ENCODE data around the gene SNX24.
"Not testable (repeated sequence)": the region's sequence is repeated elsewhere in the genome, so short reads cannot be mapped to it uniquely, and the experiment has no call there.

SNX24 gene

DNA sequence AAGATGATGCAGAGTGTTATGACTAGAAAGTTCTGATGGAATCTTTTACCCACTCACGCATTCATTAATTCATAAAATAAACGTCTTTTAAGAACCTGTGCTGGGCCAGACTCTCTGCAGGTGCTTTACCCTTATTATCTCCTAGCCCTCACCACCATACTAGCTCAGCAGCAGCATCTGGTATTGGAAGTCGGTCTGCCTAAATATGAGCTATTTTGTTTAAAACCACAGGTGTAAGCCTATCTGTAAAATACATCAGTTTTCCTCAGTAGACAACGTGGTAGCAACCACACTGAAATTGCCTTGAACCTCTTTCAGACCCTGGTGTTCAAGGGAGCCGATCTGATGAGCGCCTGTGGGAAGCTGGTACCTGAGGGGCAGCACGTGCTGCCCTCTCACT is 121.7 kb downstream of the SNX24 start:
- no peak for DNase-seq (ENCODE audit: low read depth in 2 of 2)

DNA sequence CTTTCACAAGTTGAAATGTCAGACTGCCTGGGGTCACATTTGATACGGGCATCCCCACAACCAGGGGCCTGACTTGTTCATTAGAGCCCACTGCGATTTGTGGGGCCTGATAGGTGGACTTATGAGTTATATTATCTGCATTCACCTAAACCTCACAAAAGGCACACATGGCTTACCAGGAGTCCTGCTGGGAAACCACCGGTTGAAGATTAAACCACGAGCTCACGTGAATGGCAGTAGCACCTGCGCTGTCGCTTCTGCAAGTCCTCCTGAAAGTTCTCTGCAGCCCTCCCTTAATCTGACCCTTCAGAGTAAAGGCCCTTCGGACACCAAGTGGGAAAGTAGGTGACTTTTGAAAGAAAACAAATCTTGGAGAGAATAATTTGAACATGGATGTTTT is 122.2 kb downstream of the SNX24 start:
- no peak for DNase-seq (ENCODE audit: low read depth in 2 of 2)

DNA sequence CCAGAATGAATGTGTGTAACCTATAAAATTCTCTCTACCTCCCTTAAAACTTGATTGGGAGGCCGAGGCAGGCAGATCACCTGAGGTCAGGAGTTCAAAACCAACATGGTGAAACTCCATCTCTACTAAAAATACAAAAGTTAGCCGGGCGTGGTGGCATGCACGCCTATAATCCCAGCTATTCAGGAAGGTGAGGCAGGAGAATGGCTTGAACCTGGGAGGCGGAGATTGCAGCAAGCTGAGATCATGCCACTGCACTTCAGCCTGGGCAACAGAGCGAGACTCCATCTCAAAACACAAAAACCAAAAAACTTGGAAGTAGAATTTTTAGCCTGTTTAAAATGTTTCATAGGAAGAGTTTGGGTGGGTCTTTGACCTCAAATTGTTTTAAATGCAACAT is 122.6 kb downstream of the SNX24 start:
- DNase-seq (ENCODE audit: low read depth in 2 of 2): not testable (repeated sequence)

DNA sequence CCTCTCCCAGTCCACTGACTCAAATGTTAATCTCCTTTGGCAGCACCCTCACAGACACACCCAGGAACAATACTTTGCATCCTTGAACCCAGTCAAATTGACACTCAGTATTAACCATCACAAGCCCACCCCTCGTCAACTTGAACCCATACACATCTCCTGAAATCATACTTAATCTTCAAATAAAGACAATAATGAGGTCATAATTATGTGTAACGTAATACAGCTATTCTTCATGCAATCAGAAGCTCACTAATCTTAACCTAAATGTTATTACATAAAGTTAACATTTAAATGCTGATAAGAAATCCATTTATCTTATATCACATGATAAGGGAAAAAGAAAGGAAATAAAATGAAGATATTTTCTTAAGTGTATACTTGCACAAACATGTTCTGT is 125.9 kb downstream of the SNX24 start:
- DNase-seq (ENCODE audit: low read depth in 2 of 2): no peak

DNA sequence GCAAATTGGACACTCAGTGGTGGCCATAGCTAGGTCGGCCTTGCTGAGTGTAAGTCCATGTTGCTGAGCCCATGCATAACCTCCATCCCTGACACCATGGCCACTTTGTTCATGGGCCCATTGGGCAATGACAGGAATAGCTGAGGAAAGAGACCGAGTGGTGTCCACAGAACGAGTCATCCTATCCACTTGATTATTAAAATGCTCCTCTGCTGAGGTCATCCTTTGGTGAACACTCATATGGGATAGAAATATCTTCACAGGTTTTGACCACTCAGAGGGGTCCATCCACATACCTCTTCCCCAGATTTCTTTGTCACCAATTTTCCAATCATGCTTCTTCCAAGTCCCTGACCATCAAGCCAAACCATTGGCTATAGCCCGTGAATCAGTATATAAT is 127.5 kb downstream of the SNX24 start:
- DNase-seq (ENCODE audit: low read depth in 2 of 2): no peak

DNA sequence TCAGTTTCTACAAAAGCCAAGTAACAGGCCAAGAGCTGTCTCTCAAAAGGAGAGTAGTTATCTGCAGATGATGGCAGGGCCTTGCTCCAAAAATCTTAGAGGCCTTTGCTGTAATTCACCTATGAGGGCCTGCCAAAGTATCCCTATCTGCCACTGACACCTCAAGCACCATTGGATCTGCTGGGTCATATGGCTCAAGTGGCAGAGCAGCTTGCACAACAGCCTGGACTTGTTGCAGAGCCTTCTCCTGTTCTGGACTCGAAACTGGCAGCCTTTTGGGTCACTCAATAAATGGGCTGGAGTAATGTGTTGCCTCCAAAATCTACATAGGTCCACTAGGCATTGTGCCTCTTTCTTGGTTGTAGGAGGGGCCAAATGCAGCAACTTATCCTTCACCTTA is 128.3 kb downstream of the SNX24 start:
- DNase-seq (ENCODE audit: low read depth in 2 of 2): not testable (repeated sequence)

DNA sequence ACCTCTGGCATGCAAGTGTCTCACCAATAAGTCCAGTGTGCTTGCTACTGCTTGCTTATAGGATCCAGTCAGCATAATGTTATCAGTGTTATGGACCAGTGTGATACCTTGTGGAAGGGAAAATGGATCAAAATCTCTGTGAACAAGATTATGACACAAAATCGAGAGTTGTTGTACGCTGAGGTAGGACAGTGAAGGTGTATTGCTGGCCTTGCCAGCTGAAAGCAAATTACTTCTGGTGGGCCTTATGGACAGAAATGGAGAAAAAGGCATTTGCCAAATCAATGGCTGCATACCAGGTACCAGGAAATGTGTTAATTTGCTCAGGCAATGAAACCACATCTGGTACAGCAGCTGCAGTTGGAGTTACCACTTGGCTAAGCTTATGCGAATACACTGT is 128.8 kb downstream of the SNX24 start:
- DNase-seq (ENCODE audit: low read depth in 2 of 2): not testable (repeated sequence)

DNA sequence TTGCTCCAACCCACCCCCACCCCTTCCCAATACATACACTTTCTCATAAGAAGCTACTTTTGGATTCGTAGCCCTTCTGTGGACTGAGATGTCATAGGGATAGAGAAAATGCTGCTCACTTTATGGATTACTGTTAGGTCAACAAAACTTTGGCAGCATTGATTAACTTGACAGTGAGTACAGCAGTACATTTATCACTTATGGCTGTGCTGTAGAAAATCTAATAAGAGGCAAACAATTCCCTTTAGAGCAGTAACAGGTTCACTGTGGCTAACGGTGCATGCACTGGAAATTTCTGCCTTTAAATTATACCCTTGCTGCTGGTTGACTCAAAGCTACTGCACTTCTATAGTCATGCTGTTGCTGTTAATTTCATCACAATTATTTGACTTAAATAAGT is 131.9 kb downstream of the SNX24 start:
- DNase-seq (ENCODE audit: low read depth in 2 of 2): no peak

DNA sequence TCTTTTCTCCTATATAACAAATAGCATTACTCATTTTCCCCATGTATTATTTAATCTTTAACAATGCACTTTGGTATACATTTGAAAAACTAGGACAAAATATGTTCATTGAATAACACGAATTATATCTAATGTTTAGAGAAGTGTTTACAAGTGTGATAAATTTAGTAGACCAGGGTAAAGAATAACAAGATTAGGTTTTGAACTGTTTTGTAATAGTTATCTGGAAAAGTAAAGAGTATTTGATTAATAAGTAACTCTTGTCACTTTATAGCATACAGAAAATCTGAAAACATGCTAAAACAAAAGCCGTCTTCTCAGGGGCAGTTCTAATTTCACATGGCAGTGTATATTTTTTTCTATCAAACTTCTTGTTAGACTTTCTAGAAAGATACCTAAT is 132.7 kb downstream of the SNX24 start:
- no peak for DNase-seq (ENCODE audit: low read depth in 2 of 2)

DNA sequence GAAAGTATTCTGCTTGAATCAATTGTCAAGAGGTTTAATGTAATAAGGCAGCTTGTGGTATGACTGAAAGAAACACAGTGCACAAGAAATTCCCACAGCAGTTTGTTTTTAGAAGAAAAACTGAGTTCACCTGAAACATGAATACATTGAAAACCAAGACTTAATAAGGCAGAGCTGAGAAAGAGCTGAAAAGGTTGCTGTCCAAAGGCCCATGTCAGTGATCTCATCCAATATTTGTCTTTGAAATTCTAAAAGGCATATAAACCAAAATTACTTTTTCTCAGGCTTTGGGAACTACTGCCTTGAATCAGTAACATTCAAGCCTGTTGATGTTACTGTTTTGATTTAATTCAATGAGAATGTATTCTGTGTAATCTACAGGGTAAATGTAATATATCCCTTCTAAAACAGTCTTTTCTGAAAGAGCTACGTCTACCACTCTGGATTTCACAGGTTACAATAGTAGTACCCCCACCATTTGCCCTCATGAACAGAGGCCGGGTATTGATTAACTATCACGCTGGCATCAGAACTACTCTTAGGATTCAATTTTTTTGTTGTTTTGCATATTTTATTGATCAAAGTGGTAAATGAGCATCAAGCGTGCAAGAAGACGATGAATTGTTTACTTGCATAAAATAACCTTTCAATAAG is 133.4 kb downstream of the SNX24 start:
- DNase-seq (ENCODE audit: low read depth in 2 of 2): no peak

DNA sequence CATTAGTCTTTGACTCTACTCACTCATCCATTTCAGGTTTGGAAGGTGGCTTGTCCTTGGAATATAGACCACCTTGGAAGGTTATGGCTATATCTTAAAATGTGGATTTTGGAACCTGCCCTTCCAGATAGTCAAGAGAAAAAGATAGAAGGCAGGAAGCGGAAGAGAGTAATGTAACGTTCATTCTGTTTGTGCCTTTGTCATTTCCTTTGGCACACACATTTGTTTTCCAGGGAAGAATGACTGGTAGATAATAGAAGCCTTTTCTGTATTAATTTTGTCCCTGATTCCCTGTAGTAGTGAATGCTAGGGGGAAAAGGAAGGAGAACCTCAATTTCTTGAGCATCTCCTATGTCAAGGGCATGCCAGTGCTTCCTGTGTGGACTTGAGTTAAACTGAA is 136.4 kb downstream of the SNX24 start:
- no peak for DNase-seq (ENCODE audit: low read depth in 2 of 2)

DNA sequence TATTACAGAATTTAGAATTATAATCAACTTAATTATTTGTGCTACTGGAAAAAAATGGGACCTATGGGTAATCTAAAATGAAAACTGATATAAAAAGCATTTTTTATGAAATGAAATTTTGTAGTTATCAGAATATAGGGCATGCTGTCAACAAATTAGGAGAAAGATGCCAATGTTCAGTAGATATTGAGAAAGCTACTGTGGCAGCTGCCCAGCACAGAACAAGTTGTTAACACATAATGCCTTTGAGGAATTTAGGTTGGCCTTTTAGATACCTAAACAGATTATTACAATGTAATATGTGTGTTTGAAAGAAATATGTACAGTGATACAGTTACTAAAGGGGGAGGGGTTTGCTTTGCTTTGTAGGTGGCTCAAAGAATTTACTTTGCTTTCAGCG is 137.0 kb downstream of the SNX24 start:
- no peak for DNase-seq (ENCODE audit: low read depth in 2 of 2)

DNA sequence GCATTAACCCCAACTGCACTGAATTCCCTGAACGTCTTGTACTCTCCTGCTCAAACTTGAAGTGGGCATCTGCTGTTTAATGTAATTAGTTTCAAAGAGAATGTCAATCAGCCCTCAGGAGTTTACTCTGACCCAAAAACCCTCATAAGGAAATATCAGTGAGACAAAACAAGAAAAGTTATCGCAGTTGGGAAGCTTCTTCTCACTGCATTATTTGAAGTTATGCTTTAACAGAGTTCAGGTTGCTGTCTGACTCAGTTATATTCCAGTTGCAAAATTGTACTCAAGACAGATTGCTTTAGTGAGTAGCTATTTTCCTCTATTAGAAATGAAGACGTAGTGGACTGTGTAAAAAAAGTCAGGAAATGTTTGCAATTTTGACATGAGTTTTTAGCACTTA is 139.0 kb downstream of the SNX24 start:
- DNase-seq (ENCODE audit: low read depth in 2 of 2): no peak

DNA sequence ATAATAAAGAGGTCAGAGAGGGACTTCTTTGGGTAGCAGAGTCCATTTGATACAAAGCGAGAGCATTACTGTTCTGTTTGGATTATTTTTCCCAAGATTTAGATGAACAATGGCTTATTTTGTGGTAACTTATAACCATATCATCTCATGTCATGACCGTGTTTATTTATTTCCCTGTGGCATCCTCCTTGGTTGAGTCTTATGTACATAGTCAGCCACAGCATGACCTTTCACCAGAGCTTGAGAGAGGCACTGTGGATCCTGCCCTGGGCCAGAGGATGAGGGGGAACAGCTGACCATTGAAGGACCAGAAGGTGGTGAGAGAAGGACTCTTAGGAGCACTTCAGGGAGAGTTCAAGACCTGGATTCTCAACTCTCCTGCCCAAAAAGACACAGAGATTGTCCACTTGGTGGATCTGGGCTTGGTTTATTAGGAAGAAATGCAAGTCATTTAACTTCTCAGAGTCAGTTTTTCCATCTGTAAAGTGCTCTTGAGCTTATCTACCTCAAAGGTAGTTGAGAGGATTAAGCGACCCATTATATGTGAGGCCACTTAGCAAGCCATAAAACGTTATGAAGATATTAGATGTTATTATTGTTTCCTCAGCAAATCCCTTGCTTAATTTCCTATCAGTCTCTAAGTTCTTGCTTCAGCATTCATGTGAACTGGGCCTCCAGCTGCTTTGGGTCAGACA is 139.7 kb downstream of the SNX24 start:
- no peak for DNase-seq (ENCODE audit: low read depth in 2 of 2)

DNA sequence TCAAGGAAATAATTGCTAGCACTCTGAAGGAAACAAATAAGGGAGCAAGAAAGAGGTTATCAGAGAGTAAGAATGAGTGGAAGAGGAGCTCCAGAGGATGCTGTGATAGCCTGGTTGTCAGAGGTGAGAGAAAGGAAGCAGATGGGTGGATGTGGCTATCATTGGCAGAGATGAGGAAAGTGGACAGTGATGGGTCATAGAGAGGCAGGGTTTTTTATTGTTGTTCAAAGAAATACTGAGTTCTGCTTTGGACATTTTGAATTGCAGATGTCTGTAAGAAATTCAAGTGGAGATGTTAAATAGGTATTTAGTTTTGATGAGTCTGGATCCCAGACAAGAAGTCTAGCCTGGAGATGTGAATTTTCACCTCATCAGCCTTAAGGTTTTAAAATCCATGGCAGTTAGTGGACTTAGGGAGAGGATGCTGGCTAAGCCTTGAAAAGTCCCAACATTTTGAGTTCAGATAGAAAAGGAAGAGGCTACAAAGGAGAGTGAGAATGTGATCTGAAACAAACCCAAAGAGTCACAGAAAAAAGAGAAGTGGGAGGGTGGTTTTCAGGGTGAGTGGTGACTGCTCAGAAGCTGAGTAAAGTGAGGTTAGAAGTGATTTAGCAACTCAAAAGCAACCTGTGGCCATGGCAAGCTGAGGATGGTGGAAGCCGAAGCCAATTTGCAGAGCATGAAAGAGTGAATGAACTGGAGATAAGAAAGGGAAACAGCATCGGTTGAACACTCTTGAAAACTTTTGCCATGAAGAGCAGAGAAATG is 140.7 kb downstream of the SNX24 start:
- DNase-seq (ENCODE audit: low read depth in 2 of 2): no peak

DNA sequence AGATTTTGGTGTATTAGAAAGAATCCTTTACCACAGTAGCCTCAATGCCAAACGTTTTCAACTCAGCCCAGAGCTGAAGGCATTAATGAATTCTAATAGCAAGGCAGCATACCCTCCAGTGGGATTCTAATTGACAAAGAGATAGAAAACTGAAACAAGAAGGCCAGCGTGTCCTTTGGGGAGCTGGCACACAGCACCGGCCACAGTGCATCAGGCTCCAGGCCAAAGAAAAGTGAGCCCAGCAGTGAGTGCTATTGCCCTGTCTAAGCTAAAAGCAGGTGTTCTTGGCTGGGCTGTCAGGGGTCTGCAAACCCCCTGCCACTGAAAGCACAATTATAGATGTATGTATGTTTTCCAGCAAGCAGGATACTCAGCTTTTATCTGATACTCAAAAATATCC is 150.7 kb downstream of the SNX24 start:
- DNase-seq (ENCODE audit: low read depth in 2 of 2): no peak

DNA sequence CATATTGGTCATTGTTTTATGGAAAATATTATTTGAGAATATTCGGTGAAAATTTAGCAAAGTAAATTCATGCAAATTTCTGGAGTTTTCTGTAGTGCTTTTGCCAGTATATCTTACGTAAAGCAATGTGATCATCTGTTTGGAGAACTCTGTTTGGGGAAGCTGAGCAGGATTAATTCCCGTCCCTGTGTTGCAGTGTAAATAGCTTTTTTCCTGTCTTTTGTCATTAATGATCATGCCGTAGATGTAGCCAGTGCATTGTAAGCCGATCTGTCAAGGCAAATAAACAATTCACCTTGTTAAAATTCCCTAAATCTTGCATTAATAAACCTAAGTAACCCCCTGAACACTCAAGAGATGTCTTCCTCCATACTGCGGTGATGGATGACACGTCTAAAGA is 151.9 kb downstream of the SNX24 start:
- no peak for DNase-seq (ENCODE audit: low read depth in 2 of 2)

DNA sequence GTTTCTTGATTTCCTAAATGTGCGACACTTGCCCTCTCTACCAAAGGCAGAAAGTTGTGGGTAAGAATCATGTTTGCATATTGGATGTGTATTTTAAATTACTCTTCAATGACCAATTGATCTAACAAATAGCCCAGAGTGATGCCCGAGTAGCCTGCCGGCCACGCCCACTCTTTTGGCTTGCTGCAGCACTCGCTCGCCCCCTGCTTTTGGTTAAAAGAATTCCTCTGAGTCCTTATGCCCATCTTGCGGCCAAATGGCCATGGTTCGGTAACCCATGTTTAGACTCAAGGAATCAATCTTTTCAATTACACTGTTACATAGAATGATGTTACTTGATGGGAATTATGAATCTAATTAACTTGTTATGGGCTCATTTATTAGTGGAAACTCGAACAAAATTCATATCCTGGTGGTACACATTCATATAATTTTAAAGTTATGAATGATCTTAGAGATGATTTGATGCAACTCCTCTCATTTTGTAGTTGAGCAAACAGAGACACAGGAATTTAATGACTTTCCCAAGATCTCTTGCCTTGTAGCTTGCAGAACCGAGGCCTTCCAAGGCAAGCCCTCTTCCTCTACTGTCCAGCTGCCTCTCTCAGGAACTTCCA is 154.6 kb downstream of the SNX24 start:
- no peak for DNase-seq (ENCODE audit: low read depth in 2 of 2)

DNA sequence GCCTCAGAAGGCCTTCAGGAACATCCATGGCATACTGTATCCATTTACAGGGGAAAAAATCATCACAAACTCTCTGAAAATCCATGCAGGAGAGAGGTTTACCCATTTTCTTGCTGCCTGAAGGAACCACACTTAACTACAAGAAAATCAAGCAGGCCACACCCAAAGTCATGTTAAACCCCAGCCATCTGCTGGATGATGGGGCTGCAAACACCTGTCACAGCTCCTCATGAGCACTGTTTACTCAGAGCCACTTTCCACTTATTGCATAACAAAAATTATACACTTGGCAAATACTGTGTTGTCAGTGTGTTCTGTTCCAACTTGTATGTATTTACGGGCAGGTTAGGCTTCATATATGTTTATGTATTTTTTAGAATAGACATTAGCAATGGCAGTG is 155.3 kb downstream of the SNX24 start:
- DNase-seq (ENCODE audit: low read depth in 2 of 2): no peak

DNA sequence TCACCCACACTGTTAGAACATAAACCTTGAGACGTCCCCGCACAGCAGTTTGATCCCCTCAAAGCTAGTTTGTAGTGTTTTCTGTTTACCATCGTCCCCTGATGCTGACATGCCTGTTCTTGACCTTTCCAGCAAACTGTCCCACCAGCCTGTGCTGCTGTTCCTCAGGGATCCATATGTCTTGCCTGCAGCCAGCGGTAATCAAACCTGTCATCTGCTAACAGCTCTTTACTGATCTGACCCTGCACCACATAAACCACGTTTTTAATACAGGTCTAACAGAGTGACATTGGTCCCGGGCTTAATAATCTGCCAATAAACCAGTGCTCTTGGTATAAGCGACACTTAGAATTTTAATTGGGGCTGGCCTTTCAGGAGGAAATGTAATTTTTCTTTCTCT is 156.4 kb downstream of the SNX24 start:
- DNase-seq (ENCODE audit: low read depth in 2 of 2): no peak

DNA sequence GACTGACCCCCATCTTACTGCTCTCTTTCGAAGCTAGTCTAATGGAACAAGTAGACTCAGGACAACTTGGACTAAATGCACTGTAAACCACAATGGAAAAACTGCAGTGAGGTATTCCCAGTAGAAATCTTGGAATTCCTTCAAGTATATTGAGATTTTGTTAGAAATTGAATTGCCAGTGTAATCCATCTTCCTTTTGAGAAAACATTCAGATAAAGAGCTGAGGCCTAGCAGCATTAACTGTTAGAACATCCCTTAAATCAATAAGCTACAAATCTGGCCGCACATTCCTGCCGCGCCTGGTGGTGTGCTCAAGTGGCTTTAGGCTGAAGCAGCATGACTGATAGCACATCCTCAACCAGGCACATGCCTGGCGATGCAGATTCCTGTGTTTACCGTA is 161.8 kb downstream of the SNX24 start:
- no peak for DNase-seq (ENCODE audit: low read depth in 2 of 2)

DNA sequence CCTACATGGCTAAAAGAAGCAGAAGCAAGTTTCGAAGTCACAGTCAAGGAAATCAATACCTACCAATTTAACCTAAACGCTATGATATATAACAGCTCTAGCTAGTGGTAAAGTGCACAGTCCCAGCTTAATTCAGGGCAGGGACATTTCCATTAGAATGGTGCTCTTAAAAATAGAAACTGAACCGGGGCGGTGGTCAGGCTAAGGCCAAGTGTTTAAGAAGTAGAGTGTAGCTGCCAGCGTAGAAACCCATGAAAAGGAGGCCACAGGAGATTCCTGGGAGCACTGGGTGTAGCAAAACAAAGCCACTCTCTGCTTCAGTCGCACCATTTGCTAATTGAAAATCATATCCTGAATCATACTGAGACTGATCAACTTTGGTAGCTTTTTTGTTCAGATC is 162.3 kb downstream of the SNX24 start:
- DNase-seq (ENCODE audit: low read depth in 2 of 2): no peak

DNA sequence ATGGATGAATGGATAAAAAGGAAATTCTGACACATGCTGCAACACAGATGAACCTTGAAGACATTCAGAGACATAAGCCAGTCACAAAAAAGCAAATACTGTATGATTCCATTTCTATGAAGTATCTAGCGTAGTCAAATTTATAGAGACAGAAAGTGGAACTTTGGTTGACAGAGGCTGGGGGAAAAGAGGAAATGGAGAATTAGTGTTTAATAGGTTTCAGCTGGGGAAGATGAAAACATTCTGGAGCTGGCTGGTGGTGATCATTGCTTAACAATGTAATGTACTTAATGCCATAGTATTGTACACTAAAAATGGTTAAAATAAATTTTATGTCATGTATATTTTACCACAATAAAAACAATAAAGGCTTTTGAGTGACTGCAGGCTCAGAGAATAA is 166.9 kb downstream of the SNX24 start:
- DNase-seq (ENCODE audit: low read depth in 2 of 2): no peak
